HG03354 (cell line): ENCODE results near the gene ACE2.

ENCODE experiments used
- ATAC-seq: cut with Tn5 transposase; IDR thresholded peaks from one replicate; pipeline ENCODE4 v1.9.1; 2021; ENCODE audit warnings: mild to moderate bottlenecking; ENCODE audit not compliant: unreplicated experiment, poor library complexity, severe bottlenecking

Gene ACE2

GRCh38 chrX:15579778-15580747 is 20.7 kb downstream of the ACE2 start:
- ATAC-seq = no peak

- no peak for ATAC-seq
Observed at GRCh38 chrX:15576019-15576418, 24.7 kb downstream of the ACE2 start.

- no peak for ATAC-seq
Observed at GRCh38 chrX:15574017-15574416, 26.7 kb downstream of the ACE2 start.

GRCh38 chrX:15570145-15570544 is 30.6 kb downstream of the ACE2 start:
- no peak for ATAC-seq

GRCh38 chrX:15567886-15568616 is 32.7 kb downstream of the ACE2 start:
- no peak for ATAC-seq

GRCh38 chrX:15567267-15567666 is 33.5 kb downstream of the ACE2 start:
- ATAC-seq = no peak

GRCh38 chrX:15566244-15566643 is 34.5 kb downstream of the ACE2 start:
- ATAC-seq = no peak

- ATAC-seq = no peak
Observed at GRCh38 chrX:15564981-15565579, 35.7 kb downstream of the ACE2 start.

GRCh38 chrX:15563056-15563455 is 37.7 kb downstream of the ACE2 start:
- ATAC-seq = no peak

GRCh38 chrX:15560924-15561323 is 39.8 kb downstream of the ACE2 start:
- no peak for ATAC-seq

GRCh38 chrX:15559227-15559626 is 41.5 kb downstream of the ACE2 start:
- no peak for ATAC-seq

GRCh38 chrX:15549189-15550012 is 51.4 kb downstream of the ACE2 start:
- no peak for ATAC-seq

- ATAC-seq = no peak
Observed at GRCh38 chrX:15547356-15547755, 53.4 kb downstream of the ACE2 start.

GRCh38 chrX:15546745-15547144 is 54.0 kb downstream of the ACE2 start:
- no peak for ATAC-seq

- ATAC-seq = no peak
Observed at GRCh38 chrX:15530318-15530717, 70.4 kb downstream of the ACE2 start.

GRCh38 chrX:15529165-15529564 is 71.6 kb downstream of the ACE2 start:
- ATAC-seq = no peak

GRCh38 chrX:15525664-15526416 is 74.9 kb downstream of the ACE2 start:
- ATAC-seq = no peak

- ATAC-seq = no peak
Observed at GRCh38 chrX:15524417-15524816, 76.3 kb downstream of the ACE2 start.

- no peak for ATAC-seq
Observed at GRCh38 chrX:15523088-15523487, 77.7 kb downstream of the ACE2 start.
